ENCODE results near the gene TSPAN8. TPM values are rescaled to one million over a fixed set of nuclear protein-coding genes. Genes with fewer than 3 reads are reported as not detected.

TSPAN8 gene
- total RNA-seq, 1 donor from 2014 or later: 2.9 TPM

DNA sequence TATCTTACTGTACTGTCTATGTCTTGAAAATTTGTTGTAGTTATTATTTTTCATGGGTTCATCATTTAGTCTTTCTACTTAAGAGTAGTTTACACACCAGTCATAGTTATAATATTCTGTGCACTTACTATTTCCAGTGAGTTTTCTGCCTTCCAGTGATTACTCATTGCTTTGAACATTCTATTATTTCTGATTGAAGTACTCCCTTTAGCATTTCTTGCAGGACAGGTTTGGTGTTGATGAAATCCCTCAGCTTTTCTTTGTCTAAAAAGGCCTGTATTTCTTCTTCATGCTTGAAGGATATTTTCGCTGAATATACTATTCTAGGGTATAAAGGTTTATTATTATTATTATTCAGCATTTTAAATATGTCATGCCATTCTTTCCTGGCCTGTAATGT is 66.8 kb downstream of the TSPAN8 start:
- Histone ChIP-seq H3K36me3 (no peaks in the 10 kb centered on the region), H3K4me3 (no peak overlapping the region), H3K4me1 (no peaks in the 10 kb centered on the region), H3K27me3 (no peaks in the 10 kb centered on the region), H3K9me3 (no peaks in the 10 kb centered on the region), H3K27ac (no peak overlapping the region)
- DNase-seq (ENCODE audit: extremely low spot score in 2 of 2): no peak
- intact Hi-C loops (cut with DNase I): no loop called here
- no peak for TF ChIP-seq POLR2AphosphoS5 (IDR thresholded peaks at IDR 0.05; ENCODE audit: insufficient read depth in 1 of 2, low read depth in 1 of 2)
- TF ChIP-seq, protein P1, sequence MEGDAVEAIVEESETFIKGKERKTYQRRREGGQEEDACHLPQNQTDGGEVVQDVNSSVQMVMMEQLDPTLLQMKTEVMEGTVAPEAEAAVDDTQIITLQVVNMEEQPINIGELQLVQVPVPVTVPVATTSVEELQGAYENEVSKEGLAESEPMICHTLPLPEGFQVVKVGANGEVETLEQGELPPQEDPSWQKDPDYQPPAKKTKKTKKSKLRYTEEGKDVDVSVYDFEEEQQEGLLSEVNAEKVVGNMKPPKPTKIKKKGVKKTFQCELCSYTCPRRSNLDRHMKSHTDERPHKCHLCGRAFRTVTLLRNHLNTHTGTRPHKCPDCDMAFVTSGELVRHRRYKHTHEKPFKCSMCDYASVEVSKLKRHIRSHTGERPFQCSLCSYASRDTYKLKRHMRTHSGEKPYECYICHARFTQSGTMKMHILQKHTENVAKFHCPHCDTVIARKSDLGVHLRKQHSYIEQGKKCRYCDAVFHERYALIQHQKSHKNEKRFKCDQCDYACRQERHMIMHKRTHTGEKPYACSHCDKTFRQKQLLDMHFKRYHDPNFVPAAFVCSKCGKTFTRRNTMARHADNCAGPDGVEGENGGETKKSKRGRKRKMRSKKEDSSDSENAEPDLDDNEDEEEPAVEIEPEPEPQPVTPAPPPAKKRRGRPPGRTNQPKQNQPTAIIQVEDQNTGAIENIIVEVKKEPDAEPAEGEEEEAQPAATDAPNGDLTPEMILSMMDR (IDR thresholded peaks at IDR 0.05): no peak
- no peak for TF ChIP-seq POLR2A (IDR thresholded peaks at IDR 0.05)

- Histone ChIP-seq H3K4me3 (no peak overlapping the region), H3K27ac (no peak overlapping the region), H3K4me1 (no peaks in the 10 kb centered on the region), H3K9me3 (no peaks in the 10 kb centered on the region), H3K36me3 (no peaks in the 10 kb centered on the region), H3K27me3 (no peaks in the 10 kb centered on the region)
- intact Hi-C loops (cut with DNase I): no loop called here
- DNase-seq (ENCODE audit: extremely low spot score in 2 of 2): no peak
- TF ChIP-seq POLR2AphosphoS5 (IDR thresholded peaks at IDR 0.05; ENCODE audit: insufficient read depth in 1 of 2, low read depth in 1 of 2): no peak
- no peak for TF ChIP-seq POLR2A (IDR thresholded peaks at IDR 0.05)
Observed at GRCh38 chr12:71085575-71085974, 72.2 kb downstream of the TSPAN8 start.

DNA sequence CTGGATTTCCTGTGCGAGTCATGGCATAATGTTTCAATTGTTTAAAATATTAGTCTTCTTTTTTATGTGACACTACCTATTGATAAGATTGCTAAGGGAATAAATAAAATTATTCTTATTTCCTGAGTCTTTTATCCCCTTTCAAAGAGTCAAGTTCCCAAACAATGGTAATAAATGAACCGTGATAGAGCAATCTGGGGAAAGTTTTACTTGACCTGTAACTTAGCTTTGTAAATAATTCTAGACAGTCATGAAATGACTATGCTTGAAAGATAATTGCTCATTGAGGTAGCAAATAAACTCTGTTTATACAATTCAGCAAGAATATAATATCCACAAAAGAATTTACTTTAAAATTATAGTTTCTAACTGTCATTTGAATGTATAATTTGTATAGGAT is 82.1 kb downstream of the TSPAN8 start:
- Histone ChIP-seq H3K27me3 (no peaks in the 10 kb centered on the region), H3K4me1 (no peaks in the 10 kb centered on the region), H3K36me3 (no peaks in the 10 kb centered on the region), H3K4me3 (no peak overlapping the region), H3K9me3 (no peaks in the 10 kb centered on the region), H3K27ac (no peak overlapping the region)
- intact Hi-C loops (cut with DNase I): no loop called here
- TF ChIP-seq POLR2AphosphoS5 (IDR thresholded peaks at IDR 0.05; ENCODE audit: insufficient read depth in 1 of 2, low read depth in 1 of 2) (no peak), POLR2A (IDR thresholded peaks at IDR 0.05) (no peak)
- TF ChIP-seq, protein P1 (IDR thresholded peaks at IDR 0.05): no peak
- no peak for DNase-seq (ENCODE audit: extremely low spot score in 2 of 2)

Other genes with a start within 250 kb of the TSPAN8 start
- gene PTPRR, start 237.3 kb downstream of the TSPAN8 start, total RNA-seq: 0.98 TPM